ENCODE results near the gene AATF. TPM values are rescaled to one million over a fixed set of nuclear protein-coding genes. Genes with fewer than 3 reads are reported as not detected.

The AATF gene
- total RNA-seq, 1 donor from 2014 or later, result 39.6 TPM

- DNase-seq (ENCODE audit: low spot score), result no peak
Observed at GRCh38 chr17:36931096-36931696, 17.6 kb upstream of the AATF start.

- DNase-seq (ENCODE audit: low spot score), result no peak
Observed at GRCh38 chr17:36931697-36932382, 16.9 kb upstream of the AATF start.

- DNase-seq (ENCODE audit: low spot score), result no peak
Observed at GRCh38 chr17:36932383-36932693, 16.4 kb upstream of the AATF start.

- DNase-seq (ENCODE audit: low spot score), result no peak
Observed at GRCh38 chr17:36932694-36933511, 15.9 kb upstream of the AATF start.

- no peak for DNase-seq (ENCODE audit: low spot score)
Observed at GRCh38 chr17:36933512-36934143, 15.1 kb upstream of the AATF start.

GRCh38 chr17:36934144-36934691 lies 14.5 kb upstream of the AATF start:
- no peak for DNase-seq (ENCODE audit: low spot score)

- no peak for DNase-seq (ENCODE audit: low spot score)
Observed at GRCh38 chr17:36934692-36935630, 13.8 kb upstream of the AATF start.

- DNase-seq (ENCODE audit: low spot score), result no peak
Observed at GRCh38 chr17:36935671-36936454, 12.9 kb upstream of the AATF start.

- DNase-seq (ENCODE audit: low spot score), result no peak
Observed at GRCh38 chr17:36936455-36937000, 12.2 kb upstream of the AATF start.

- DNase-seq (ENCODE audit: low spot score), result no peak
Observed at GRCh38 chr17:36937001-36937958, 11.5 kb upstream of the AATF start, which contains the start of gene LHX1. Gene LHX1 (plus strand): TSS chr17:36937475. CDS start chr17:36938198, 723 bp downstream.

- no peak for DNase-seq (ENCODE audit: low spot score)
Observed at GRCh38 chr17:36937959-36938565, 10.7 kb upstream of the AATF start.

- DNase-seq (ENCODE audit: low spot score), result no peak
Observed at GRCh38 chr17:36938566-36939051, 10.1 kb upstream of the AATF start.

GRCh38 chr17:36939052-36939801 lies 9.5 kb upstream of the AATF start:
- DNase-seq (ENCODE audit: low spot score), result no peak

GRCh38 chr17:36939802-36940312 lies 8.9 kb upstream of the AATF start:
- DNase-seq (ENCODE audit: low spot score), result no peak

- no peak for DNase-seq (ENCODE audit: low spot score)
Observed at GRCh38 chr17:36940313-36941264, 8.2 kb upstream of the AATF start.
